ENCODE results near the gene PIPOX. TPM values are rescaled to one million over a fixed set of nuclear protein-coding genes. Genes with fewer than 3 reads are reported as not detected.
"Not testable (repeated sequence)": the region's sequence is repeated elsewhere in the genome, so short reads cannot be mapped to it uniquely, and the experiment has no call there.

PIPOX gene
- total RNA-seq, 4 donors from 2014 or later: 0.80 to 2.5 (median 1.5) TPM

GRCh38 chr17:29084541-29085146 lies 41.7 kb downstream of the PIPOX start:
- no peak for DNase-seq (ENCODE audit: low spot score in 2 of 2)
- 74 to 81% methylated on average over 21 of the region's 21 CpGs for WGBS, 2 donors

GRCh38 chr17:29085223-29085622 lies 42.3 kb downstream of the PIPOX start:
- DNase-seq (ENCODE audit: low spot score in 2 of 2): no peak
- TF ChIP-seq CTCF (IDR thresholded peaks at IDR 0.05): no peak
- no peak for TF ChIP-seq POLR2A (IDR thresholded peaks at IDR 0.05)
- no peak overlapping the region for H3K4me3 ChIP-seq (ENCODE audit: low read depth, poor library complexity, severe bottlenecking)
- 86 to 88% methylated on average over 12 of the region's 12 CpGs for WGBS, 2 donors
- intact Hi-C loops (cut with DNase I; ENCODE audit: low total_unique reads): no loop called here

More at GRCh38 chr17:29084541-29085146, 41.7 kb downstream of the PIPOX start:
- no peak overlapping the region for H3K4me3 ChIP-seq (ENCODE audit: low read depth, poor library complexity, severe bottlenecking)
- TF ChIP-seq CTCF (IDR thresholded peaks at IDR 0.05) (no peak), POLR2A (IDR thresholded peaks at IDR 0.05) (no peak)
- intact Hi-C loops (cut with DNase I; ENCODE audit: low total_unique reads): no loop called here

GRCh38 chr17:29086628-29087332 lies 43.8 kb downstream of the PIPOX start:
- intact Hi-C loops (cut with DNase I; ENCODE audit: low total_unique reads): no loop called here
- no peak for DNase-seq (ENCODE audit: low spot score in 2 of 2)
- WGBS, 2 donors: 93% methylated on average over 19 of the region's 19 CpGs
- no peak for TF ChIP-seq CTCF (IDR thresholded peaks at IDR 0.05)
- no peak for TF ChIP-seq POLR2A (IDR thresholded peaks at IDR 0.05)
- H3K4me3 ChIP-seq (ENCODE audit: low read depth, poor library complexity, severe bottlenecking): no peak overlapping the region

GRCh38 chr17:29088782-29089181 lies 45.8 kb downstream of the PIPOX start:
- H3K4me3 ChIP-seq (ENCODE audit: low read depth, poor library complexity, severe bottlenecking); DNase-seq (ENCODE audit: low spot score in 2 of 2); intact Hi-C loops (cut with DNase I; ENCODE audit: low total_unique reads): not testable (repeated sequence)
- 91 to 98% methylated on average over 3 of the region's 3 CpGs for WGBS, 2 donors

- TF ChIP-seq CTCF (IDR thresholded peaks at IDR 0.05): no peak
- TF ChIP-seq POLR2A (IDR thresholded peaks at IDR 0.05): no peak
- WGBS, 2 donors: 77 to 82% methylated on average over 16 to 20 of the region's 20 CpGs
- no peak overlapping the region for H3K4me3 ChIP-seq (ENCODE audit: low read depth, poor library complexity, severe bottlenecking)
- DNase-seq (ENCODE audit: low spot score in 2 of 2): no peak
- intact Hi-C loops (cut with DNase I; ENCODE audit: low total_unique reads): no loop called here
Measured at GRCh38 chr17:29089601-29090044, 46.7 kb downstream of the PIPOX start.

- TF ChIP-seq CTCF (IDR thresholded peaks at IDR 0.05) (no peak), POLR2A (IDR thresholded peaks at IDR 0.05) (no peak)
- no peak overlapping the region for H3K4me3 ChIP-seq (ENCODE audit: low read depth, poor library complexity, severe bottlenecking)
- 66 to 73% methylated on average over 4 of the region's 4 CpGs for WGBS, 2 donors
- no peak for DNase-seq (ENCODE audit: low spot score in 2 of 2)
- intact Hi-C loops (cut with DNase I; ENCODE audit: low total_unique reads): no loop called here
Measured at GRCh38 chr17:29090108-29090507, 47.2 kb downstream of the PIPOX start.
